GM19328 (cell line): Measurements from ENCODE around the gene CCDC188.

ENCODE experiments used
- ATAC-seq: cut with Tn5 transposase; IDR thresholded peaks from one replicate; pipeline ENCODE4 v1.9.1; 2021; ENCODE audit warnings: mild to moderate bottlenecking, moderate library complexity; ENCODE audit not compliant: unreplicated experiment

CCDC188 gene

GRCh38 chr22:20150381-20151275 is at the start of gene CCDC188:
CCDC188 (minus strand) TSS chr22:20151055; CDS start chr22:20150986, 69 bp downstream.
- no peak for ATAC-seq

- no peak for ATAC-seq
Measured at GRCh38 chr22:20199906-20200305, 49.1 kb upstream of the CCDC188 start.

DNA sequence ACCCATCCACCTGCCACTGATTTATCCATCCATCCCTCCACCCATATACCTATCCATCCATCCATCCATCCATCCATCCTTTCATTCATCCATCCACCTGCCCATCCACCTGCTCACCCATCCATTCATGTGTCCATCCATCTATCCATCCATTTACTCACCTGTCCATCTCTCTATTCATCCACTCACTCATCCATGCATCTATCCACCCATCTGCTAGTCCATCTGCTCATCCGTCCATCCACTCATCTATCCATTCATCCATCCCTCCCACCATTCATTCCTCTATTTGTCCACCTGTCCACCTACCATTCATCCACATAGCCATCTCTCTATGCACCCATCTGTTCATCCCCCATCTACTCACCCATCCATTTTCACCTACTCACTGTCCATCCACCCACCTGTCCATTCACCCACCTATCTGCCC is 48.6 kb upstream of the CCDC188 start:
- no peak for ATAC-seq

DNA sequence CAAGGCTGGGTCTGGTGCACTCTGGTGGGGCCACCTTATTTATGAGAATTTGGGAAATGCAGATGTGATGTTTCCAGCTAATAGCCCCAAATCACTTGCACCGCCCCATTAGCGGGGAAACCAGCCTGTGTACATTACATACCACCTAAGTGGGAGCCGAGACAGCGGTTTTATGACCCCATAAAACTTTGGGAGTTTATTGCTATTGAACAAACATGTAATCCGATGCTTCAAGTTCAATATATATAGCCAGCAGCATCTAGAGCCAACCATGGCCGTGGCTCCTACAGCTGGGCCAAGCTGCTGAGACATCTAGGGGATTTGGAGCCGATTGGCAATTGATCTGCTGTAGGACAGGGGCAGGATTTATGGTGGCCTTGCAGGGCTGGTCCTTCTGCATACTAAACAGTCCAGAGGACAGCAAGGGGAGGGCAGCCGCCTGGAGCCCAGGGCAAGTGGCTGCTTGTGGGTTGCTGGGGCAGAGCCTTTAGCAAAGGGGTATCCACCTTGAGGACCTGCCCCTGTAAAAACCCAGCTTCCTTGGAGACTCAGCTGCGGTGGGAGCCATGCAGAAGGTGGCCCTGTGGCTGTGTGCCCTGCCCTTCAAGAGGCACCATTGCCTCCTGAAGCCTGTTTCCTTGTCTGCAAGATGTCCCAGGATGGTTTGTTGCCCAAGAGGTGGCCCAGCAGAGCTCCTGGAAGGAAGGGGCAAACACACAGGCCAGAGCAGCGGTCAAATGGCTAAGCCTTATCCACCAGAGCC is 47.9 kb upstream of the CCDC188 start:
- no peak for ATAC-seq

DNA sequence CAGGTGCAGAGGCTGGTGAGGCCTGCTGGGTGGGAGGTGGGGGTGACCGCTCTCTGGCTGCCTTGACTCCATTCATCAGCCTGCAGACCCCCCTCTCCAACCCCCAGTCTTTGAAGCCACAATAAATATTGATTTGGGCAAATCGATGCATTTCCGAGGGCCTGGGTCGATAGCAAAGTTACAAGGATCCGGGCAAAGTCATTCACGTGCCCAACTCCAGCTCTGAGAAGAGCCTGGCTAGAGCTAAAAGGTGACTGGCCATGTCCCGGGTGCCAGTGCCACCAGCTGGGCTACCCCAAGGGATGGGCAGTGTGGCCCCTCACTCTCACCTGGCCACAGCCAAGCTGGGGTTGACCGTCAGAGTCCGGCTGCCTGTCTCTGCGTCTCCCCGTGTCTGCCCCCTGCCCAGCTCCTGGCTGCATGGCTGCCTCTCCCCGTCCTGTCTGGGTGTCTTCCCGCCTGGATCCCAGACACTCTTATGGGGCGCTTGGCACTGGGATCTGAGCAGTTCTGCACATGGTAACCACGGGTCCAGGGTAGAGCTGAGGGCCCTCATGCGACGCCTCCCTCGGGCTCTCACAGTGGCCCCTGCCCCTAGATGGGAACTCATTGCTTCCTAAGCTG is 46.7 kb upstream of the CCDC188 start:
- ATAC-seq = no peak

DNA sequence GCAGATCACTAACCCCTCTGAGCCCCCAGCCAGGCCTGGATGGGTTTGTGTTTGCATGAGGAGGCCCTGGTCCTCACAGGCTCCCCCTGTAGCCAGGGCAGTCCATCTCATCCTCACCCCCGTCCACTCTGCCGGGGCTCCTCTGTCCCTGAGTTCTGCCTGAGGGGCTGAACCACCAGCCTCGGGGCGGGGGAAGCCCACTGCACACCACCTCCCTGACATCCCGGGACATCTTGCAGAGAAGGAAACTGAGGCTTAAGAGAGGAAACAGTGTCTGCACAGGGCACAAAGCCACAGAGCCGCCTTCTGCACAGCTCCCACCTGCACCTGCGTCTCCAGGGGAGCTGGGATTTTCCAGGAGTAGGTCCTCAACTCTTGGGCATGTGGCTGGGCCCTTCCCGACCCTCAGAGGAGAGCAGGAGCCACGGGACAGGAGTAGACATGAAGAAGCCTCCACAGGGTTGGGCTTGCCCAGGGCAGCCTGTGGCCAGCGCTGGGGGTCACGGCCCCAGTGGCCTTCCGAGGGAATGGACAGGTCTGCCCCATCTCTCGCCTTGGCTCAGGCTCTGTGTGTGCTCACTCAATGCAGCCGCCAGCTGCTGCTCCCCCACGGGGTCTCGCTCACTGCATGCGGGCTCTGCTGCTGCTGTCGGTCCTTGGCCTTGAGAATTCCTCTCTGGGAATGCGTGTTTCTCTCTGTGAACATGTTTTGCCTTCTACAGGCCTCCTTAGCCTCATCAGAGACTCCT is 45.4 kb upstream of the CCDC188 start:
- no peak for ATAC-seq

DNA sequence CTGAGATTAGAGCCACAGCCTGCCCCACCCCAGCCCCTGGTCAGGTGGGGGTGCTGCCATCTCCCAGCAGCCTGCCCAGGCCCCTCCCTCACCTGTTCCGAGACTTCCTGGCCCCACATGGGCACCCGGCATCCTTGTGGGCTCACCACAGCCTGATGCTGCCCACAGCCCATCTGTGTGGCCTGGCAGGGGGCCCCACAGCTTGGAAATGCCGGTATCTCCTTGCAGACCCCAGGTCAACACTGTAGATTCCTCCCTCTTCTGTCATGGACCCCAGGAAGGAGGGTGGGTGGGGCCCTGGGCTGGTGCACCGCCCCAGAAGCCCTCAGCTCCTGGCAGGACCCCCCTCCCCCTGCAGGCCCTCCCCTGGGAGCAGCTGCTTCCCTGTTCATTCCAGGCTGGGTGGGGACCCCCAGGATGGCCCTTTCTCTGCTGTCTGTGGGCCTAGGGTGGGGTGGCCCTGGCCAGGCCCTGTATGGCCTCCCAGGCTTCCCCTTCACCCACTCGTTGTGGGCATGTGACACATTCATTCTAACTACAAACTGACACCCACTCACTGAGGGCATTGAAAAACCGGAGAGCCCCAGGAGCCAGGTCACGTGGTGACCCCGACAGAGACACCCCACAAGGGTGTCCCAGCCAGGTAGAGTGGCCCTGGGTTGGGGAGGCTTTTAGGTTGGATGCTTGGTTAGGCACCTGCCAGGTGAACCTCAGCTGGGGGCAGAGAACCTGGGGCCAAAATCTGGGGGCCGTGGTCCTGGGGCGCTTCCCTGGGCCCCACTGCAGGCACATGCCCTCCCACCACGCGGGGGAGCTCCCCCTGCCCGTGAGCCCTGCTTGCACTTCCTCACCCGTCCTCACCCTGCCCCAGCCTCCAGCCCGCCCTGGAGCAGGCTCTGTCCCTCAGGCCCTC is 44.1 kb upstream of the CCDC188 start:
- no peak for ATAC-seq

DNA sequence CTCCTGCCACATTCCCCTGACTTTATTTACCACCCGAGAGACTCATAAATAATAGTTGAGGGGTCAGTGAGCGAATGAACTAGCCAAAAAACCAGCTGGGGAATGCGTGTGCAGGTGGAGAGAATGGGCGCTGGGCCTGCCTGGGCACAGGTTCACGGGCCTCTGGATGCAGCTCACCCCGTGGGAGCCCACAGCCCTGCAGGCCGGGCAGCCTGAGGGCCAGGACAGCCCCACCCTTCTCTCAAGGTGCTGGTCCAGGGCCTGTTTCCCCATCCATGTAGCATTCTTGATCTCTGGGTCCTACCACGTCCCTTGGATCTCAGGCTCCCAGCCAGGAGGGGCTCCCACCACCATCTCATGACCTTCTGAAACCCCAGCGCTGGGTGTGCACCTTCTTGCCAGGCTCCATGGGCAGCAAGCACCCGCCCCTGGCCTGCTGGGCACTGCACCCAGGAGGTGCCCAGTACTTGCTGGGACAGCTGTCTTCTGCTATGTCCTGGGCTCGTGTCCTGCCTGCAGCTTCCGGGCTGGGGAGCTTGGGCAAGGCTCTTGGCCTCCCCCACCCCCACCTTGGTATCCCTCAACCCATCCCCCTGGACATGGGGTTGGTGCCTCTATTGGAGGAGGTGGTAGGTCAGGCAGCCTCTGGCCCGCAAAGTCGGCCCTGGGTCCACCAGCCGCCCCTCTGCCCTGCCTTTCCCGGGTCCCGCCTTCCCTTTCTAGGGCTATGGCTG is 43.1 kb upstream of the CCDC188 start:
- ATAC-seq = no peak

GRCh38 chr22:20192972-20193760 is 42.3 kb upstream of the CCDC188 start:
- ATAC-seq = no peak

GRCh38 chr22:20192293-20192971 is 41.6 kb upstream of the CCDC188 start:
- ATAC-seq = no peak

- no peak for ATAC-seq
Measured at GRCh38 chr22:20191803-20192202, 40.9 kb upstream of the CCDC188 start.

GRCh38 chr22:20191000-20191515 is 40.2 kb upstream of the CCDC188 start:
- no peak for ATAC-seq

- no peak for ATAC-seq
Measured at GRCh38 chr22:20188567-20188877, 37.7 kb upstream of the CCDC188 start.

DNA sequence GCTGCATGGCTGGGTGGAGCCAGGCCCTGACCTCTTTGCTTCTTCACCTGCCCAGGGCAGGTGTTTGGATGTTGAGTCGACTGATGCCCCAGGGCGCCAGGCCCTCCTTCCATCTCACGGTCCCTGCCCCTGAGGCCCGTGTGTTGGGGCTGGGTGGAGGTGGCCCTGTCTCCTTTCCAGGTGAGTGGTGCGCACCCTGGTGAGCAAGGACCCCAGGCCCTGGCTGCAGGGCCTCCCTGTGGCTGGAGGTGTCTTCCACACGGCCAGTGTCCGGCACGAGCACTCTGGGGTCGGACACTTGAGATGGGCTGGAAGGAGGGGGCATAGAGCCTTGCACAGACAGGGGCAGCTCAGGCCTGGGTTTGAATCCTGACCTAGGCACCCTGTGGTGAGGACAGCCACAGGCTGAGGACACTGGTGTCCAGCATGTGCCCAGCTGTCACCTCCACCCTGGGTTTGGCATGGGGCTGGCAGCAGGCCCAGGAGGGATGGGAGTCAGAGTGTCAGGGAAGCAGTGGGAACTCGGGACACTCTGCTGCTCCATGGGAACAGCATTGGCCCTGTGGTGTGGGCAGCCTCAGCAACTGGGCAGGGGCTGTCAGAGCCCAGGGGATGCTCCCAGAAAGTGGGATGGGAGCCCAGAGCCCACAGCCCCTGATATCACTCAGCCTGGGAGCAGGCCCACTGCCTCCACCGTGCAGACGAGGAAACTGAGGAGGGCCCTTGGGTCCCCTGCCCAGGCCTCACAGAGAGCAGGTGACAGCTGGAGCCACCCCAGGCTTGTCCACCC is 37.1 kb upstream of the CCDC188 start:
- ATAC-seq = no peak

DNA sequence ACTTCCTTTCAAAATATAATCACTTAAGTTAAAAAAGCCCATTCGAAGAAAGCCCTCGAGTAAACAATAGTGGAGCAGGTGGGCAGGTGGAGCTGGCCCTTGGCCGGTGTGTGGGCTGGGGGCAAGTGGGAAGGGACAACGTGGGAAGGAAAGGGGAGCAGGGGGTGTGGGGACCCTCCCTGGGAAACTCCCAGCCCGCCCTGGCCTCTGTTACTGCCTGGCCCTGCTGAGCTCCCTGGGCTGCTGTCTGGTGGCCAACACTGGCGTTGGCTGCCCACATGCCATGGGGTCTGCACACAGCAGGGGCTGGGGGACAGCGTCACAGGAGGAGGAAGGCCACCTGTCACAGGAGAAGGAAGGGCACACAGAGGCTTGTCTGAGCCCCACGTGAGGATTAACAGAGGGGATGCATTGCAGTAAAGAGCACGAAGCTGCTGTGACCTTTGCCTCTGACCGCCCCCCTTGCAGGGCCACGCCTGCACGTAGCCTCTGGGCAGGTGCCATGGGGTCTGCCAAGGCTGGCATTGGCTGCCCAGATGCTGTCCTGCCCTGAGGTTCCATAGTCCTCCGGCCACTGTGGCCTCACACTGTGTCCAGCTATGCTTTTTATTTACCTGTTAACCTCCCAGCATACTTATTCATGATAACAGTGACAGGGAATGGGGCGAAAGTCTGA is 36.2 kb upstream of the CCDC188 start:
- ATAC-seq = no peak

DNA sequence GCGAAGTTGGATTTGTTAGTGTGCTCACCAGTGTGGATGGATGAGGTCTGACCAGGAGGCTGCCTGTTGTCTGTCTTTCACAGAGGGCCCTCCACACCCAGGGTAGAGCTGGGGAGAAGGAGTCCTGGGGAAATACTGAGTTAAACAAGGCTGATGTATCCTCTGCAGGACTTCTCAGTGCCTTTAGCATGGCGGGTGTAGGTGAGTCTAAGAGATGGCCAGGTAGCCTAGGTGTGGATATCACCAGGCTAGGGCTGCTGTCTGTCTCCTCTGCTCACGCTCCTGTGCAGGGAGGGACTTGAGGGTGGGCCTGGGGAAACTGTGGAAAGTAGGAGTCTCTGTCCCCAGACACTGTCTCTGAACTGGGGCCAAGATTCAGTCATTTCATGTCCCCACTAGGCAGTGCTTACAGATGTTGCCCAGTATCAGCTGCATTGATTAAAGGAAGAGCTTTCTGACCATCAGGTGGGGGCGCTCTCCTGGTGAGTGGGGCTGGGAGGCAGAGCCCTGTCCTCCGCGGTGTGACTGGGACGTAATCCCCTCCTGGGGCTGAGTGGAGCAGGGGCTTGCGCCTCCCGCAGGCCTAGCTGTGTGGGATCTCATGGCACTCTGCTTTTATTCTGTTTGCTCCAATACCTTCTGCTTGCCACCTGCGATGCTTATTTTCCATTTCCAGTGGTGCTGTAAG is 35.5 kb upstream of the CCDC188 start:
- ATAC-seq = no peak
